ENCODE results near the gene LY6G6F. TPM values are rescaled to one million over a fixed set of nuclear protein-coding genes. Genes with fewer than 3 reads are reported as not detected.

Gene LY6G6F
- total and polyA plus RNA-seq, 2 experiments from 2014 or later: not detected

DNA sequence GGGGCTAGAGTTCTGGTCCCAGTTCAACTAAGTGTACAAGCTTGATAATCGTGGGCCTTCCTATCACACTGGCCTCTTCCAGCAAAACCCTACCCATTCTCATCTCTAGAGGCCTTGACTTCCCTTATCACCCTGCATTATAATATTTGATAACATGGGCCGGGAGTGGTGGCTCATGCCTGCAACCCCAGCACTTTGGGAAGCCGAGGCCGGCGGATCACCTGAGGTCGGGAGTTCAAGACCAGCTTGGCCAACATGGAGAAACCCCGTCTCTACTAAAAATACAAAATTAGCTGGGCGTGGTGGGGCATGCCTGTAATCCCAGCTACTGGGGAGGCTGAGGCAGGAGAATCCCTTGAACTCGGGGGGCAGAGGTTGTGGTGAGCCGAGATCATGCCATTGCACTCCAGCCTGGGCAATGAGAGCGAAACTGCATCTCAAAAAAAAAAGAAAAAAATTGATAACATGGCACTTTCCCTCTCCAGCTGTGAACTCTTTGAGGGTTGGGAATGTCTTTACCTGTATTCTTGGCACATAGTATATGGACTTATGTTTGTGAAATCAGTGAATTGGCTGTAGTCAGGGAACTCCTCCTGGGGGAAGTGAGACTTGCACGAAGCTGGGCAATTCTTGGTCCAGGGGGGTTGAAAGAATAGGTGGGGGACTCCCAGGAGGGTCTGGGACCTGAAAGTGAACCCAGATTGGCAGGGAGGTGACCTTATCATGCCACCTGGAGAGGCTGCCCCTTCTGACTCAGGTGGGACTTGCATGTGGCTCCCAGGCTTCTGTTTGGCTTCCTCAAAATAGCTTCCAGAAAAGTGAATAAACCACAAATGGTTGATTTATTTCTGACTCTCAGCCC, 45.2 kb upstream of the LY6G6F start:
- Histone ChIP-seq H3K79me2 (replicated peaks; ENCODE audit: insufficient read depth) (peaks cover 47% of the 10 kb centered on the region), H3K27ac (ENCODE audit: low read depth) (peak overlapping the region; percentile 92), H3K4me1 (ENCODE audit: insufficient read depth) (peaks cover 23% of the 10 kb centered on the region), H2AFZ (peak overlapping the region; percentile 77), H4K20me1 (replicated peaks; ENCODE audit: insufficient read depth) (no peaks in the 10 kb centered on the region; the same call in 1 of the 2 replicates), H3K4me2 (peak overlapping the region; percentile 98), H3K27me3 (ENCODE audit: insufficient read depth) (no peaks in the 10 kb centered on the region), H3K4me3 (peak overlapping the region; percentile 96), H3F3A (replicated peaks; ENCODE audit: low read depth) (peaks cover 21% of the 10 kb centered on the region; the same call in 1 of the 2 replicates), H3K36me3 (ENCODE audit: insufficient read depth) (peaks cover 12% of the 10 kb centered on the region; the same call in 1 of the 2 replicates), H3K9me2 (ENCODE audit: insufficient read depth) (no peaks in the 10 kb centered on the region)
- Mint-ChIP-seq H3K36me3 (ENCODE audit: low read depth) (peaks cover 52% of the 10 kb centered on the region), H3K4me3 (peak overlapping the region; percentile 90), H3K27ac (peak overlapping the region; percentile 91), H3K9me3 (no peaks in the 10 kb centered on the region; the same call in 2 of the 3 replicates), H3K4me1 (peaks cover 44% of the 10 kb centered on the region), H3K27me3 (ENCODE audit: insufficient read depth, low read depth, poor library complexity) (peaks cover 28% of the 10 kb centered on the region)
- DNase-seq (ENCODE audit: low spot score): no peak
- ATAC-seq: no peak
- no peak for TF ChIP-seq STAT1 (IDR thresholded peaks at IDR 0.05; ENCODE audit: unreplicated experiment)
- no peak for TF ChIP-seq ZNF331 (CRISPR knock-in tag; IDR thresholded peaks at IDR 0.05; ENCODE audit: low read depth)
- no peak for TF ChIP-seq NANOG (IDR thresholded peaks at IDR 0.05; ENCODE audit: borderline replicate concordance)
- TF ChIP-seq, protein P1, sequence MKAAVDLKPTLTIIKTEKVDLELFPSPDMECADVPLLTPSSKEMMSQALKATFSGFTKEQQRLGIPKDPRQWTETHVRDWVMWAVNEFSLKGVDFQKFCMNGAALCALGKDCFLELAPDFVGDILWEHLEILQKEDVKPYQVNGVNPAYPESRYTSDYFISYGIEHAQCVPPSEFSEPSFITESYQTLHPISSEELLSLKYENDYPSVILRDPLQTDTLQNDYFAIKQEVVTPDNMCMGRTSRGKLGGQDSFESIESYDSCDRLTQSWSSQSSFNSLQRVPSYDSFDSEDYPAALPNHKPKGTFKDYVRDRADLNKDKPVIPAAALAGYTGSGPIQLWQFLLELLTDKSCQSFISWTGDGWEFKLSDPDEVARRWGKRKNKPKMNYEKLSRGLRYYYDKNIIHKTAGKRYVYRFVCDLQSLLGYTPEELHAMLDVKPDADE (IDR thresholded peaks at IDR 0.05): no peak
- TF ChIP-seq POLR2AphosphoS5 (IDR thresholded peaks at IDR 0.05; ENCODE audit: low read depth): no peak
- TF ChIP-seq, protein P2, sequence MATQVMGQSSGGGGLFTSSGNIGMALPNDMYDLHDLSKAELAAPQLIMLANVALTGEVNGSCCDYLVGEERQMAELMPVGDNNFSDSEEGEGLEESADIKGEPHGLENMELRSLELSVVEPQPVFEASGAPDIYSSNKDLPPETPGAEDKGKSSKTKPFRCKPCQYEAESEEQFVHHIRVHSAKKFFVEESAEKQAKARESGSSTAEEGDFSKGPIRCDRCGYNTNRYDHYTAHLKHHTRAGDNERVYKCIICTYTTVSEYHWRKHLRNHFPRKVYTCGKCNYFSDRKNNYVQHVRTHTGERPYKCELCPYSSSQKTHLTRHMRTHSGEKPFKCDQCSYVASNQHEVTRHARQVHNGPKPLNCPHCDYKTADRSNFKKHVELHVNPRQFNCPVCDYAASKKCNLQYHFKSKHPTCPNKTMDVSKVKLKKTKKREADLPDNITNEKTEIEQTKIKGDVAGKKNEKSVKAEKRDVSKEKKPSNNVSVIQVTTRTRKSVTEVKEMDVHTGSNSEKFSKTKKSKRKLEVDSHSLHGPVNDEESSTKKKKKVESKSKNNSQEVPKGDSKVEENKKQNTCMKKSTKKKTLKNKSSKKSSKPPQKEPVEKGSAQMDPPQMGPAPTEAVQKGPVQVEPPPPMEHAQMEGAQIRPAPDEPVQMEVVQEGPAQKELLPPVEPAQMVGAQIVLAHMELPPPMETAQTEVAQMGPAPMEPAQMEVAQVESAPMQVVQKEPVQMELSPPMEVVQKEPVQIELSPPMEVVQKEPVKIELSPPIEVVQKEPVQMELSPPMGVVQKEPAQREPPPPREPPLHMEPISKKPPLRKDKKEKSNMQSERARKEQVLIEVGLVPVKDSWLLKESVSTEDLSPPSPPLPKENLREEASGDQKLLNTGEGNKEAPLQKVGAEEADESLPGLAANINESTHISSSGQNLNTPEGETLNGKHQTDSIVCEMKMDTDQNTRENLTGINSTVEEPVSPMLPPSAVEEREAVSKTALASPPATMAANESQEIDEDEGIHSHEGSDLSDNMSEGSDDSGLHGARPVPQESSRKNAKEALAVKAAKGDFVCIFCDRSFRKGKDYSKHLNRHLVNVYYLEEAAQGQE (IDR thresholded peaks at IDR 0.05; ENCODE audit: unreplicated experiment): no peak
- TF ChIP-seq EZH2phosphoT487 (IDR thresholded peaks at IDR 0.05; ENCODE audit: unreplicated experiment): no peak
- TF ChIP-seq, protein P3, sequence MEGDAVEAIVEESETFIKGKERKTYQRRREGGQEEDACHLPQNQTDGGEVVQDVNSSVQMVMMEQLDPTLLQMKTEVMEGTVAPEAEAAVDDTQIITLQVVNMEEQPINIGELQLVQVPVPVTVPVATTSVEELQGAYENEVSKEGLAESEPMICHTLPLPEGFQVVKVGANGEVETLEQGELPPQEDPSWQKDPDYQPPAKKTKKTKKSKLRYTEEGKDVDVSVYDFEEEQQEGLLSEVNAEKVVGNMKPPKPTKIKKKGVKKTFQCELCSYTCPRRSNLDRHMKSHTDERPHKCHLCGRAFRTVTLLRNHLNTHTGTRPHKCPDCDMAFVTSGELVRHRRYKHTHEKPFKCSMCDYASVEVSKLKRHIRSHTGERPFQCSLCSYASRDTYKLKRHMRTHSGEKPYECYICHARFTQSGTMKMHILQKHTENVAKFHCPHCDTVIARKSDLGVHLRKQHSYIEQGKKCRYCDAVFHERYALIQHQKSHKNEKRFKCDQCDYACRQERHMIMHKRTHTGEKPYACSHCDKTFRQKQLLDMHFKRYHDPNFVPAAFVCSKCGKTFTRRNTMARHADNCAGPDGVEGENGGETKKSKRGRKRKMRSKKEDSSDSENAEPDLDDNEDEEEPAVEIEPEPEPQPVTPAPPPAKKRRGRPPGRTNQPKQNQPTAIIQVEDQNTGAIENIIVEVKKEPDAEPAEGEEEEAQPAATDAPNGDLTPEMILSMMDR (conservative IDR thresholded peaks at IDR 0.05; ENCODE audit: low read depth in 2 of 2): no peak
- TF ChIP-seq CREB1 (CRISPR knock-in tag; IDR thresholded peaks at IDR 0.05; ENCODE audit: low read depth): no peak
- TF ChIP-seq ZNF114 (CRISPR knock-in tag; IDR thresholded peaks at IDR 0.05): no peak
- TF ChIP-seq EZH2 (IDR thresholded peaks at IDR 0.05; ENCODE audit: low read depth, unreplicated experiment): no peak
